Endothelial cell of umbilical vein (primary cell): Measurements from ENCODE around the gene IPO4.

ENCODE experiments used
- POLR2AphosphoS5 ChIP-seq: IDR thresholded peaks from 2 replicates; pipeline ENCODE4 v1.6.1; 2012; ENCODE audit warnings: low read depth, mild to moderate bottlenecking, control low read depth, low read length, moderate library complexity; ENCODE audit not compliant: insufficient read depth
- TF ChIP-seq, protein P1 (sequence below), 2 donors: IDR thresholded peaks; 1 replicate in 1 of 2; 2 replicates in 1 of 2; pipeline ENCODE4 v1.5.1; 2011; ENCODE audit warnings: low read length in 2 of 2, mild to moderate bottlenecking in 2 of 2, moderate library complexity in 2 of 2, control low read depth in 1 of 2, inconsistent platforms in 1 of 2, low read depth in 1 of 2; ENCODE audit not compliant: insufficient read depth in 1 of 2; ENCODE audit errors: extremely low read depth in 1 of 2

DNA sequence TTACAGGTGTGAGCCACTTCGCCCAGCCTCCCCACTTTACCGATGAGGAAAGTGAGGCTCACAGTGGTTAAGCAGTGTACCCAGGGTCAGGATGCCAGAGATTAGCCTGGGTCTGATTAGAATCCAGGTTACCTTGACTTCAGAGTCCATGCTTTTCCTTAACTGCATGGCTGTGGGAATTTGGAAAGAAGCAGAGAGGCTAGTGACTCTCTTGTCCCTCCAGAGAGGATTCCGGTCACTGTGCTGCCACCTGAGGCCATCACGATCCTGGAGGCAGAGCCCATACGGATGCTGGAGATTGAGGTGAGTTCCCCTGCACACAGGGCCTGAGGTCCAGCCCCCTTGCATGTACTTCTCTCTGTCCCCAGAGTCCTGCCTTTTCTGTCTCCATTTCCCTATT, 12.0 kb downstream of the IPO4 start:
- TF ChIP-seq POLR2AphosphoS5, result no peak
- TF ChIP-seq, protein P1, sequence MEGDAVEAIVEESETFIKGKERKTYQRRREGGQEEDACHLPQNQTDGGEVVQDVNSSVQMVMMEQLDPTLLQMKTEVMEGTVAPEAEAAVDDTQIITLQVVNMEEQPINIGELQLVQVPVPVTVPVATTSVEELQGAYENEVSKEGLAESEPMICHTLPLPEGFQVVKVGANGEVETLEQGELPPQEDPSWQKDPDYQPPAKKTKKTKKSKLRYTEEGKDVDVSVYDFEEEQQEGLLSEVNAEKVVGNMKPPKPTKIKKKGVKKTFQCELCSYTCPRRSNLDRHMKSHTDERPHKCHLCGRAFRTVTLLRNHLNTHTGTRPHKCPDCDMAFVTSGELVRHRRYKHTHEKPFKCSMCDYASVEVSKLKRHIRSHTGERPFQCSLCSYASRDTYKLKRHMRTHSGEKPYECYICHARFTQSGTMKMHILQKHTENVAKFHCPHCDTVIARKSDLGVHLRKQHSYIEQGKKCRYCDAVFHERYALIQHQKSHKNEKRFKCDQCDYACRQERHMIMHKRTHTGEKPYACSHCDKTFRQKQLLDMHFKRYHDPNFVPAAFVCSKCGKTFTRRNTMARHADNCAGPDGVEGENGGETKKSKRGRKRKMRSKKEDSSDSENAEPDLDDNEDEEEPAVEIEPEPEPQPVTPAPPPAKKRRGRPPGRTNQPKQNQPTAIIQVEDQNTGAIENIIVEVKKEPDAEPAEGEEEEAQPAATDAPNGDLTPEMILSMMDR (IDR thresholded peaks at IDR 0.05; ENCODE audit: extremely low read depth in 1 of 2, insufficient read depth in 1 of 2, low read depth in 1 of 2, low read length in 2 of 2), result no peak
